Measurements from ENCODE around the gene ABCC3.

ABCC3 gene

GRCh38 chr17:50651661-50652060 lies 17.0 kb downstream of the ABCC3 start:
- Histone ChIP-seq H3K27ac (no peak overlapping the region), H3K9me3 (ENCODE audit: low read depth, low read length) (no peaks in the 10 kb centered on the region), H3K4me3 (no peak overlapping the region), H3K9ac (ENCODE audit: insufficient read length) (no peak overlapping the region), H3K36me3 (ENCODE audit: insufficient read depth, low read length) (no peaks in the 10 kb centered on the region)
- DNase-seq (ENCODE audit: low read depth, low spot score), result no peak
- no peak for TF ChIP-seq FOXP2 (optimal IDR thresholded peaks at IDR 0.05; ENCODE audit: control extremely low read depth, extremely low read length, insufficient read depth)
- TF ChIP-seq POLR2AphosphoS5 (IDR thresholded peaks at IDR 0.05; ENCODE audit: borderline replicate concordance, low read depth, low read length), result no peak
- no peak for TF ChIP-seq EZH2 (IDR thresholded peaks at IDR 0.05)

GRCh38 chr17:50653738-50654137 lies 19.1 kb downstream of the ABCC3 start:
- TF ChIP-seq FOXP2 (optimal IDR thresholded peaks at IDR 0.05; ENCODE audit: control extremely low read depth, extremely low read length, insufficient read depth) (no peak), EZH2 (IDR thresholded peaks at IDR 0.05) (no peak), POLR2AphosphoS5 (IDR thresholded peaks at IDR 0.05; ENCODE audit: borderline replicate concordance, low read depth, low read length) (no peak)
- Histone ChIP-seq H3K9me3 (ENCODE audit: low read depth, low read length) (no peaks in the 10 kb centered on the region), H3K4me3 (no peak overlapping the region), H3K27ac (no peak overlapping the region), H3K9ac (ENCODE audit: insufficient read length) (no peak overlapping the region), H3K36me3 (ENCODE audit: insufficient read depth, low read length) (no peaks in the 10 kb centered on the region)
- no peak for DNase-seq (ENCODE audit: low read depth, low spot score)

- no peak for TF ChIP-seq POLR2AphosphoS5 (IDR thresholded peaks at IDR 0.05; ENCODE audit: borderline replicate concordance, low read depth, low read length)
- Histone ChIP-seq H3K9me3 (ENCODE audit: low read depth, low read length) (no peaks in the 10 kb centered on the region), H3K4me3 (no peak overlapping the region), H3K36me3 (ENCODE audit: insufficient read depth, low read length) (no peaks in the 10 kb centered on the region), H3K27ac (no peak overlapping the region), H3K9ac (ENCODE audit: insufficient read length) (no peak overlapping the region)
- no peak for DNase-seq (ENCODE audit: low read depth, low spot score)
Measured at GRCh38 chr17:50656509-50656908, 21.8 kb downstream of the ABCC3 start.

GRCh38 chr17:50657054-50657453 lies 22.4 kb downstream of the ABCC3 start:
- Histone ChIP-seq H3K9me3 (ENCODE audit: low read depth, low read length) (no peaks in the 10 kb centered on the region), H3K9ac (ENCODE audit: insufficient read length) (no peak overlapping the region), H3K27ac (no peak overlapping the region), H3K36me3 (ENCODE audit: insufficient read depth, low read length) (no peaks in the 10 kb centered on the region), H3K4me3 (no peak overlapping the region)
- no peak for TF ChIP-seq FOXP2 (optimal IDR thresholded peaks at IDR 0.05; ENCODE audit: control extremely low read depth, extremely low read length, insufficient read depth)
- TF ChIP-seq POLR2AphosphoS5 (IDR thresholded peaks at IDR 0.05; ENCODE audit: borderline replicate concordance, low read depth, low read length), result no peak
- TF ChIP-seq EZH2 (IDR thresholded peaks at IDR 0.05), result no peak
- no peak for DNase-seq (ENCODE audit: low read depth, low spot score)

DNA sequence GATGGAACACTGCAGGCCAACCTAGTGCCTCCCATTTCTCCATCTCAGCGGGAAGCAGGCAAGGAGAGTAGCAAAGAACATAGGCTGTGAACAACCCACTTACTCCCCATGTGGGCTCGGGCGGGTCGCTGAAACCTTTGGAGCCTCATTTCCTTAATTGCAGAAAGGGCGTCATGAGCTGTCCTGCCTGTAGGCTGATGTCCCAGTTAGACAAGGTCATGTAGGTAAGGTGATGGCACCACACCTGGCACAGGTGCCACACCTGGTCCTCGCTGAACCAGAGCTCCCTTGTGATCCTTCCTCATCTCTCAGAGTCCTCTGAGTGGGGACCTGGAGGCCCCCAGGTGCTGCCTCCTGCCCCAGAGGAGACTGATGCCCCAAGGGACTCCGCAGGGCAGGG lies 22.9 kb downstream of the ABCC3 start:
- Histone ChIP-seq H3K9ac (ENCODE audit: insufficient read length) (no peak overlapping the region), H3K36me3 (ENCODE audit: insufficient read depth, low read length) (no peaks in the 10 kb centered on the region), H3K27ac (no peak overlapping the region), H3K4me3 (no peak overlapping the region), H3K9me3 (ENCODE audit: low read depth, low read length) (no peaks in the 10 kb centered on the region)
- TF ChIP-seq POLR2AphosphoS5 (IDR thresholded peaks at IDR 0.05; ENCODE audit: borderline replicate concordance, low read depth, low read length) (no peak), EZH2 (IDR thresholded peaks at IDR 0.05) (no peak), FOXP2 (optimal IDR thresholded peaks at IDR 0.05; ENCODE audit: control extremely low read depth, extremely low read length, insufficient read depth) (no peak)
- no peak for DNase-seq (ENCODE audit: low read depth, low spot score)

DNA sequence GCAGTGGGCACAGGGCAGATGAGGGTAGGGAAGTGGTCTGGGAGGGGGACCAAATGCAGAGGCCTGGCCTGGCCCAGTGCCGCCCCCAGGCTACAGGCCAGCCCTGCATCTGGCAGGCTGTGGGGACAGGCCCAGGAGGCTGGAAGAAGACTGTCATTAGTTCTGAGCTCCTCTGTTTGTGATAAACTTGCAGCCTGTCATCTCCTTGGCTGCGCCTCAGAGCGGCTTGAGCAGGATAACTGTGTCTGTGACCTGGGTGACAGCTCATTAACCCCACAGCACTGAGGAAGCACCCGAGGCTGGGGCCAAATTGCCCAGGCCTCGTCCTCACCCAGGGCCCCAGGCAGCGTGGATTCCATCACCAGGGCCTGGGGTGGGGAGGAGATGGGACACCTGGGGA lies 23.9 kb downstream of the ABCC3 start:
- TF ChIP-seq EZH2 (IDR thresholded peaks at IDR 0.05) (no peak), FOXP2 (optimal IDR thresholded peaks at IDR 0.05; ENCODE audit: control extremely low read depth, extremely low read length, insufficient read depth) (no peak), POLR2AphosphoS5 (IDR thresholded peaks at IDR 0.05; ENCODE audit: borderline replicate concordance, low read depth, low read length) (no peak)
- Histone ChIP-seq H3K4me3 (no peak overlapping the region), H3K36me3 (ENCODE audit: insufficient read depth, low read length) (no peaks in the 10 kb centered on the region), H3K27ac (no peak overlapping the region), H3K9me3 (ENCODE audit: low read depth, low read length) (no peaks in the 10 kb centered on the region), H3K9ac (ENCODE audit: insufficient read length) (no peak overlapping the region)
- no peak for DNase-seq (ENCODE audit: low read depth, low spot score)

DNA sequence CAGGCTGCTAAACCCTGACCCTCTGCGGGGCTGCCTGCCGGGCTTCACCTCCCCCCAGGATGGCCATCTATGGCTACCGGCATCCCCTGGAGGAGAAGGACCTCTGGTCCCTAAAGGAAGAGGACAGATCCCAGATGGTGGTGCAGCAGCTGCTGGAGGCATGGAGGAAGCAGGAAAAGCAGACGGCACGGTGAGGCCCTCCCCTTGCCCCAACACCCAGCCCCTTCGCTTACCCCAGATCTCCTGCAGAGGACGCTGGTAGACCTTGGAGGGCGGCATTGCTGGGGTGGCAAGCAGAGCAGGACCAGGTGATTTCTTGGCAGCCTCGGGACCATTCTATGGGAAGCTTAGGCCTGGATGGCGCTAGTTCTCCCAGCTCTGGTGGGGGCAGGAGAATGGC lies 24.5 kb downstream of the ABCC3 start:
- no peak for DNase-seq (ENCODE audit: low read depth, low spot score)
- Histone ChIP-seq H3K9me3 (ENCODE audit: low read depth, low read length) (no peaks in the 10 kb centered on the region), H3K27ac (no peak overlapping the region), H3K9ac (ENCODE audit: insufficient read length) (no peak overlapping the region), H3K4me3 (no peak overlapping the region), H3K36me3 (ENCODE audit: insufficient read depth, low read length) (no peaks in the 10 kb centered on the region)
- TF ChIP-seq EZH2 (IDR thresholded peaks at IDR 0.05) (no peak), FOXP2 (optimal IDR thresholded peaks at IDR 0.05; ENCODE audit: control extremely low read depth, extremely low read length, insufficient read depth) (no peak), POLR2AphosphoS5 (IDR thresholded peaks at IDR 0.05; ENCODE audit: borderline replicate concordance, low read depth, low read length) (no peak)

- TF ChIP-seq EZH2 (IDR thresholded peaks at IDR 0.05) (no peak), POLR2AphosphoS5 (IDR thresholded peaks at IDR 0.05; ENCODE audit: borderline replicate concordance, low read depth, low read length) (no peak), FOXP2 (optimal IDR thresholded peaks at IDR 0.05; ENCODE audit: control extremely low read depth, extremely low read length, insufficient read depth) (no peak)
- Histone ChIP-seq H3K9me3 (ENCODE audit: low read depth, low read length) (no peaks in the 10 kb centered on the region), H3K4me3 (no peak overlapping the region), H3K9ac (ENCODE audit: insufficient read length) (no peak overlapping the region), H3K36me3 (ENCODE audit: insufficient read depth, low read length) (no peaks in the 10 kb centered on the region), H3K27ac (no peak overlapping the region)
- no peak for DNase-seq (ENCODE audit: low read depth, low spot score)
Measured at GRCh38 chr17:50660042-50660886, 25.6 kb downstream of the ABCC3 start.

DNA sequence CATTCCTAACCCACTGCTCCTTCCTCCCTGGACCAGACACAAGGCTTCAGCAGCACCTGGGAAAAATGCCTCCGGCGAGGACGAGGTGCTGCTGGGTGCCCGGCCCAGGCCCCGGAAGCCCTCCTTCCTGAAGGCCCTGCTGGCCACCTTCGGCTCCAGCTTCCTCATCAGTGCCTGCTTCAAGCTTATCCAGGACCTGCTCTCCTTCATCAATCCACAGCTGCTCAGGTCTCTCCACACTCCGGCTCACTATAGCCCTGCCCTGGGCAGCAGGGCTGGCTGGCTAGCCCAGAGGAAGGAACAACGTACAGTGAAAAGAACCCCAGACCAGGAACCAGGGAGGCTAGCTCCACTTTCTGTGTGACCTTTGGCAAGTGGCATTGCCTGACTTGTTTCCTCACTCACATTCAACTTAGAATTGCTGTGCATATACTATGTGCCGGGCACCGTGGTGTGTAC lies 26.2 kb downstream of the ABCC3 start:
- Histone ChIP-seq H3K4me3 (no peak overlapping the region), H3K9ac (ENCODE audit: insufficient read length) (no peak overlapping the region), H3K27ac (no peak overlapping the region), H3K36me3 (ENCODE audit: insufficient read depth, low read length) (no peaks in the 10 kb centered on the region), H3K9me3 (ENCODE audit: low read depth, low read length) (no peaks in the 10 kb centered on the region)
- no peak for TF ChIP-seq FOXP2 (optimal IDR thresholded peaks at IDR 0.05; ENCODE audit: control extremely low read depth, extremely low read length, insufficient read depth)
- no peak for TF ChIP-seq EZH2 (IDR thresholded peaks at IDR 0.05)
- no peak for TF ChIP-seq POLR2AphosphoS5 (IDR thresholded peaks at IDR 0.05; ENCODE audit: borderline replicate concordance, low read depth, low read length)
- no peak for DNase-seq (ENCODE audit: low read depth, low spot score)
